C4-2B (cell line): ENCODE measurements around the gene CTNNB1.

ENCODE experiments used
- ZFX ChIP-seq: fragments of 450-650 bp; IDR thresholded peaks from 2 replicates; pipeline ENCODE4 v1.6.1; 2017
- TF ChIP-seq, protein P1 (sequence below): fragments of 450-650 bp; conservative IDR thresholded peaks from 2 replicates; pipeline ENCODE4 v1.5.1; 2017; ENCODE audit warnings: mild to moderate bottlenecking

DNA sequence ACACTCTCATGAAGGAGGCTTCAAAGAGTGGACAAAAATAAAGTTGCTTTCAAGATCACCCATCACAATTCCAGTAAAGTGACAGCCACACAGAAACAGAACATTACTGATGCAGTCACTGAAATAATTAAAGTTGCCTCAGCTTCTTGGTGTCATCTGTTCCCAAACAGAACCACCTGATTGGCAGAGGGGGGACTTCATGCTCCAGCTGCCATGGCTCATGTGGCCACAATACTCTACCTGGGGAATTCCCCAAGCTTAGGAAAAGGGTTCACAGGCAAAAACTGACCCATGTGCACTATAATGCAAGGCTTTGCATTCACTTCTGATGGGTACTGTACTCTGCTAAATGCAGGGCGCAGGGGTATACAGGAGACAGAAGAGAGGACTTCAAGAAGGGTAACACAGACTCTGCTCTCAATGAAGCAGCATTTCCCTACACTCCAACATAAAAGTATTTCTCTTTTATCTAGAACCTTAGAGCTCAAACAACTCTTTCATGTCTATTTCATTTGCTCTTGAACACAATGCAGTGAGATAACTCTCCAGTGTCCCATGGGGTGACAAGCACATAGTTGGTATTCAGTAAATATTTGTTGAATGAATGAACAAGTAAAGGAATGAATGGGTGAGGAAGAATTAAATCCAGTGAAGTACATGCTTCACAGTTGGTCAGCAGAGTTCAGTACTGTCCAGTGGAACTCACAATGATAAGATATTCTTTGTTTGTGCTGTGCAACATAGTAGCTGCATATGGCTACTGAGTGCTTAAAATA is 8.6 kb upstream of the CTNNB1 start:
- TF ChIP-seq, protein P1, sequence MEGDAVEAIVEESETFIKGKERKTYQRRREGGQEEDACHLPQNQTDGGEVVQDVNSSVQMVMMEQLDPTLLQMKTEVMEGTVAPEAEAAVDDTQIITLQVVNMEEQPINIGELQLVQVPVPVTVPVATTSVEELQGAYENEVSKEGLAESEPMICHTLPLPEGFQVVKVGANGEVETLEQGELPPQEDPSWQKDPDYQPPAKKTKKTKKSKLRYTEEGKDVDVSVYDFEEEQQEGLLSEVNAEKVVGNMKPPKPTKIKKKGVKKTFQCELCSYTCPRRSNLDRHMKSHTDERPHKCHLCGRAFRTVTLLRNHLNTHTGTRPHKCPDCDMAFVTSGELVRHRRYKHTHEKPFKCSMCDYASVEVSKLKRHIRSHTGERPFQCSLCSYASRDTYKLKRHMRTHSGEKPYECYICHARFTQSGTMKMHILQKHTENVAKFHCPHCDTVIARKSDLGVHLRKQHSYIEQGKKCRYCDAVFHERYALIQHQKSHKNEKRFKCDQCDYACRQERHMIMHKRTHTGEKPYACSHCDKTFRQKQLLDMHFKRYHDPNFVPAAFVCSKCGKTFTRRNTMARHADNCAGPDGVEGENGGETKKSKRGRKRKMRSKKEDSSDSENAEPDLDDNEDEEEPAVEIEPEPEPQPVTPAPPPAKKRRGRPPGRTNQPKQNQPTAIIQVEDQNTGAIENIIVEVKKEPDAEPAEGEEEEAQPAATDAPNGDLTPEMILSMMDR = no peak
- no peak for TF ChIP-seq ZFX
